Breast epithelium (tissue), 4 donors: ENCODE measurements around the gene NEK6. TPM values are rescaled to one million over a fixed set of nuclear protein-coding genes. Genes with fewer than 3 reads are reported as not detected.
A peak's percentile ranks its signal among the peaks of the same experiment; 100 is the strongest.

Experiments
- DNase-seq, 2 donors: peaks; one replicate each; pipeline ENCODE4 v3.0.0-alpha.2; 2019; ENCODE audit warnings: low spot score in 2 of 2
- H3K27ac ChIP-seq, 2 donors: fragments of 200-600 bp; sonication (generic) in 1 of 2; one replicate each; pipeline ENCODE4 v1.5.1; 2016 to 2019; ENCODE audit warnings: mild to moderate bottlenecking in 1 of 2
- H3K27me3 ChIP-seq, 2 donors: fragments of 200-600 bp; sonication (generic) in 1 of 2; one replicate each; pipeline versions ENCODE4 v1.5.1 to v1.6.0; 2017 to 2019; ENCODE audit warnings: control low read depth in 1 of 2, mild to moderate bottlenecking in 1 of 2
- H3K36me3 ChIP-seq: fragments of 200-600 bp; one replicate; pipeline ENCODE4 v1.5.1; 2019
- H3K4me1 ChIP-seq, 2 donors: fragments of 200-600 bp; sonication (generic); one replicate each; pipeline ENCODE4 v1.5.1; 2016 to 2019; ENCODE audit warnings: control low read depth in 1 of 2
- H3K4me3 ChIP-seq, 3 donors: fragments of 200-600 bp; sonication (generic); 1 replicate in 2 of 3; 2 replicates in 1 of 3; pipeline ENCODE4 v1.5.1; 2016 to 2019; ENCODE audit warnings: mild to moderate bottlenecking in 3 of 3, moderate library complexity in 2 of 3
- H3K9me3 ChIP-seq, 2 donors: fragments of 200-600 bp; sonication (generic) in 1 of 2; one replicate each; pipeline ENCODE4 v1.5.1; 2016 to 2019; ENCODE audit warnings: control low read depth in 1 of 2
- POLR2A ChIP-seq: fragments of 450-650 bp; IDR thresholded peaks from one replicate; pipeline ENCODE4 v1.6.1; 2016; ENCODE audit warnings: antibody characterized with exemption, mild to moderate bottlenecking, moderate library complexity
- POLR2AphosphoS5 ChIP-seq, 3 donors: sonication (generic); formaldehyde crosslinking; IDR thresholded peaks; one replicate each; pipeline ENCODE4 v1.6.1; 2017; ENCODE audit warnings: antibody characterized with exemption in 3 of 3
- intact Hi-C: fragments of 100-400 bp; cut with DNase I; formaldehyde crosslinking; loops from one replicate; pipeline ENCODE4 v1.15.1; 2023; ENCODE audit warnings: low total_unique reads
- total RNA-seq, 3 donors: library from RNA; depleted of rRNA; stranded (reverse); fragments of >200 nt; gene quantifications; one replicate each; pipeline ENCODE4 v1.1.0, GENCODE V29; 2016
- TF ChIP-seq, protein P1 (sequence below), 3 donors: fragments of 450-650 bp; IDR thresholded peaks; one replicate each; pipeline ENCODE4 v1.5.1; 2016 to 2017; ENCODE audit warnings: antibody characterized with exemption in 3 of 3, mild to moderate bottlenecking in 3 of 3, moderate library complexity in 3 of 3

Gene NEK6
- total RNA-seq, 3 donors from 2014 or later, result 17.8 to 31.5 (median 22.2) TPM

DNA sequence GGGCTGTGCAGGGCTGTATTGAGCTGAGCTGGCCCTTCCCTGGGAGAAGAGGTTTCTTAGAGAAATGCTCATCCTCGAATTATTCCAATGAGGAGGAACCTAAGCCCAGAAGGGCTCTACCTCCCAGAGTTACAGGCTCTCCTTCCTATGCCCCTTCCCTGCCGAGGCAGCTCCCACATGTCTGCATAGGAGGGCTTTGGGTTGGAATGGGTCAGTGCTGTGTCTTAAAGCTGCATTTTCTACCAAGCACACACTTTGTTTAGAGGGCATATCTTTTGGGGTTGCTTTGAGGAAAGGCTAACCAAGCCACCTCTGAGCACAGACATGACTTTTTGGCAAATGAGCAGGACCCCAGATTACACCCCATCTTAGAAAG is 9.1 kb downstream of the NEK6 start:
- no peak for TF ChIP-seq POLR2A
- no peak for TF ChIP-seq POLR2AphosphoS5 (IDR thresholded peaks at IDR 0.05)
- TF ChIP-seq, protein P1, sequence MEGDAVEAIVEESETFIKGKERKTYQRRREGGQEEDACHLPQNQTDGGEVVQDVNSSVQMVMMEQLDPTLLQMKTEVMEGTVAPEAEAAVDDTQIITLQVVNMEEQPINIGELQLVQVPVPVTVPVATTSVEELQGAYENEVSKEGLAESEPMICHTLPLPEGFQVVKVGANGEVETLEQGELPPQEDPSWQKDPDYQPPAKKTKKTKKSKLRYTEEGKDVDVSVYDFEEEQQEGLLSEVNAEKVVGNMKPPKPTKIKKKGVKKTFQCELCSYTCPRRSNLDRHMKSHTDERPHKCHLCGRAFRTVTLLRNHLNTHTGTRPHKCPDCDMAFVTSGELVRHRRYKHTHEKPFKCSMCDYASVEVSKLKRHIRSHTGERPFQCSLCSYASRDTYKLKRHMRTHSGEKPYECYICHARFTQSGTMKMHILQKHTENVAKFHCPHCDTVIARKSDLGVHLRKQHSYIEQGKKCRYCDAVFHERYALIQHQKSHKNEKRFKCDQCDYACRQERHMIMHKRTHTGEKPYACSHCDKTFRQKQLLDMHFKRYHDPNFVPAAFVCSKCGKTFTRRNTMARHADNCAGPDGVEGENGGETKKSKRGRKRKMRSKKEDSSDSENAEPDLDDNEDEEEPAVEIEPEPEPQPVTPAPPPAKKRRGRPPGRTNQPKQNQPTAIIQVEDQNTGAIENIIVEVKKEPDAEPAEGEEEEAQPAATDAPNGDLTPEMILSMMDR (IDR thresholded peaks at IDR 0.05), result no peak
- Histone ChIP-seq H3K9me3 (no peaks in the 10 kb centered on the region), H3K36me3 (no peaks in the 10 kb centered on the region), H3K4me3 (peak overlapping the region in 1 of 3 donors; percentile 24), H3K27ac (peak overlapping the region; percentile 82 to 83), H3K27me3 (no peaks in the 10 kb centered on the region), H3K4me1 (peaks cover 27 to 39% of the 10 kb centered on the region in 2 donors)
- intact Hi-C loops, result no loop called here
- DNase-seq, result no peak

DNA sequence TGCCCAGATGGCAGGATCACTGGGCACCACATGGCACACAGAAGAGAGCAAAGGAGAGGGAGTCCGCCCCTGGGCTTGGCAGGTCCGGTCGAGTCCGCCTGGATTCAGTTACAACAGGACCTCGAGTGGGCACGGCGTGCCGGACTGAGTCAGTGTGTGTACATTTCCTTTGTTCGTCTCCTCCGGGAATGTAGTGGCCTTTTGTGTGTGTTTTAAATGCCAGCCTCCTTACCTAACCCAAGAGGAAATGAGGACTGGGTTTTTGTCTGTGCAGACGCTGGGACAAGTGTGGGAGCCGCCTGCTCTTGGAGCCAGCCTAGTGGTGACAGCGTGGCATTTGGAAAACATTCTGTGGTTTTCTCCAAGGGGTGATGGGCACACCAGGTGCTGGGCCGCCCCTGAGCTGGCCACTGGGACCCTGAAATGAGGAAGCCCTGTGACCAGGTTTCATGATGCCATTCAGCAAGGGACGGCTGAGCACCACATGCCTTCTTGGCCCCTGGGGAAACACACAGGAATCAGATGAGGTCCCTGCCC is 9.6 kb downstream of the NEK6 start:
- intact Hi-C loops, result no loop called here
- Histone ChIP-seq H3K4me3 (peak overlapping the region in 1 of 3 donors; percentile 24), H3K27me3 (no peaks in the 10 kb centered on the region), H3K9me3 (no peaks in the 10 kb centered on the region), H3K4me1 (peaks cover 32 to 44% of the 10 kb centered on the region in 2 donors), H3K27ac (peak overlapping the region; percentile 82 to 83), H3K36me3 (no peaks in the 10 kb centered on the region)
- peak; percentile 86 to 91 for DNase-seq
- peak in 2 of 3 donors; percentile 47 to 54 for TF ChIP-seq POLR2AphosphoS5 (IDR thresholded peaks at IDR 0.05)
- no peak for TF ChIP-seq POLR2A
- TF ChIP-seq, protein P1 (IDR thresholded peaks at IDR 0.05), result peak in 1 of 3 donors; percentile 19

DNA sequence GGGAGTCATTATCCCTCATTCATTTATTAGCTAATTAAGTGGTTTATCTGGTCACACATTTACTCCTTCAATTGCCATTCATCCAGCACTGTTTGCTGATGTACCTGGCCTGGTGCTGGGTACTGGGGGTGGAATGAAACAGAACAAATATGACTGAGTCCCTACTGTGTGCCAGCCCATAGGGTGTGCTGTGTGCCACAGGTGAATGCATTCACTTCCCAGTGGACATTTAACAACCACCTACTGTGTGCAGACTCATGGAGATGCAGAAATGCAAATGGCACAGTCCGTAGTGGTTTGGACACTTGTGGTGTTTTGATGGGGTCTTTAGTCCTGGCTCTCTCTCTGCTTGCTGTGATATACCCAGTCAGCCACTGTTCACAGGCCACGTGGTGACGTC is 10.5 kb downstream of the NEK6 start:
- H3K4me1 ChIP-seq, result peaks cover 31 to 49% of the 10 kb centered on the region in 2 donors
- intact Hi-C loops, result no loop called here
- TF ChIP-seq POLR2A, result no peak
- TF ChIP-seq, protein P1 (IDR thresholded peaks at IDR 0.05), result no peak
- no peak for TF ChIP-seq POLR2AphosphoS5 (IDR thresholded peaks at IDR 0.05)
- H3K27ac ChIP-seq, result peak overlapping the region; percentile 82 to 83
- H3K27me3 ChIP-seq, result no peaks in the 10 kb centered on the region
- H3K4me3 ChIP-seq, result no peak overlapping the region
- no peaks in the 10 kb centered on the region for H3K36me3 ChIP-seq
- H3K9me3 ChIP-seq, result no peaks in the 10 kb centered on the region
- DNase-seq, result no peak

DNA sequence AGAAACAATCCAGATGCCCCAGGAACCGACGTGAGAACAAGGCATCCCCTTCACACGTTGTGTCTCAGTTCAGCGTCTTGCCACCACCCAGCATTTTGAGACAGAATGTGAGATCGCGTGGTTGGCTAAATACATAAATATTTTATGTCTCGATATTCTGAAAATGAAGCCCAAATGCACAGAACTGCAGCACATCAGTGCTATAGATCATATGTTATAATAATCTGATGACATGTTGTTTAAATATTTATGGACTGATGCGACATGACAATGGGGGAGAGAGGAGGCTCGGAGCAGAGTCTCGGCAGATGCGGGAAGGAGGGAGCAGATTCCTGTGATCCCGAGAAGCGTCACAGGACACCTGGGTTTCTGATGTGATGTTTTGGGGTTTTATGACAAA is 10.9 kb downstream of the NEK6 start:
- H3K4me3 ChIP-seq, result no peak overlapping the region
- DNase-seq, result no peak
- intact Hi-C loops, result no loop called here
- no peaks in the 10 kb centered on the region for H3K27me3 ChIP-seq
- H3K27ac ChIP-seq, result peak overlapping the region; percentile 82 to 83
- H3K9me3 ChIP-seq, result no peaks in the 10 kb centered on the region
- H3K4me1 ChIP-seq, result peaks cover 26 to 49% of the 10 kb centered on the region in 2 donors
- no peak for TF ChIP-seq POLR2AphosphoS5 (IDR thresholded peaks at IDR 0.05)
- no peak for TF ChIP-seq POLR2A
- TF ChIP-seq, protein P1 (IDR thresholded peaks at IDR 0.05), result no peak
- no peaks in the 10 kb centered on the region for H3K36me3 ChIP-seq

DNA sequence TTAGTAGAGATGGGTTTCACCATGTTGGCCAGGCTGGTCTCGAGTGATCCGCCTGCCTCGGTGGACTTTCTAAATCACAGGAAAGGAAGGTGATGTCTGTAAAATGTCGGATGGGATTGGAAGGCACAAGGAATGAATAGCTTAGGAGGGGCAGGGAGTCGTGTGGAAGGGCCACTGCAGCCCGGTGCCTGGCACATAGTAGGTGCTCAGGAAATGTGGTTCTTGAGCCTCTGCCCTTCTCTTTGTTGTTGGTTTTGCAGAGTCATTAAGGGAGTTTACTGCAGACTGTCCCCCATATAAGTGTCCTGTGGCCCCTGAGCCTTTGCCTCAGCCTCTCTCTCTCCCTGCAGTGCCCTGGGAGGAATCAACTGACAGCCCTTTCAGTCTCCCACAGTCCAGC is 11.8 kb downstream of the NEK6 start:
- H3K9me3 ChIP-seq, result no peaks in the 10 kb centered on the region
- peaks cover 25 to 49% of the 10 kb centered on the region in 2 donors for H3K4me1 ChIP-seq
- DNase-seq, result no peak
- no peaks in the 10 kb centered on the region for H3K27me3 ChIP-seq
- no peaks in the 10 kb centered on the region for H3K36me3 ChIP-seq
- H3K27ac ChIP-seq, result no peak overlapping the region
- no peak overlapping the region for H3K4me3 ChIP-seq
- intact Hi-C loops, result no loop called here
- TF ChIP-seq POLR2AphosphoS5 (IDR thresholded peaks at IDR 0.05) (no peak), POLR2A (no peak)
- TF ChIP-seq, protein P1 (IDR thresholded peaks at IDR 0.05), result no peak
